Head of caudate nucleus (tissue), 42 donors: ENCODE measurements around the gene TEKT5.
"Not testable (repeated sequence)": the region's sequence is repeated elsewhere in the genome, so short reads cannot be mapped to it uniquely, and the experiment has no call there.

ENCODE experiments used
- DNase-seq, 42 donors: peaks; one replicate each; pipeline versions ENCODE4 v3.0.0 to v3.0.0-alpha.2; 2020 to 2021; ENCODE audit warnings: mixed read lengths in 7 of 42
- intact Hi-C: fragments of 100-400 bp; cut with DNase I; formaldehyde crosslinking; loops from one replicate; pipeline ENCODE4 v1.15.0; 2022

Gene TEKT5

GRCh38 chr16:10665166-10665565 lies 29.6 kb downstream of the TEKT5 start:
- DNase-seq, result no peak
- intact Hi-C loops, result no loop called here

GRCh38 chr16:10664720-10665126 lies 30.0 kb downstream of the TEKT5 start:
- DNase-seq, result no peak

GRCh38 chr16:10663744-10664143 lies 31.0 kb downstream of the TEKT5 start:
- intact Hi-C loops, result no loop called here

More at GRCh38 chr16:10664720-10665126, 30.0 kb downstream of the TEKT5 start:
- intact Hi-C loops, result no loop called here

GRCh38 chr16:10663146-10663545 lies 31.6 kb downstream of the TEKT5 start:
- intact Hi-C loops, result no loop called here
- DNase-seq, result no peak

More at GRCh38 chr16:10663744-10664143, 31.0 kb downstream of the TEKT5 start:
- no peak for DNase-seq

- intact Hi-C loops, result no loop called here
- no peak for DNase-seq
These were observed 32.5 kb downstream of the TEKT5 start for GRCh38 chr16:10662212-10662611.

- DNase-seq, result no peak
- intact Hi-C loops, result no loop called here
These were observed 33.0 kb downstream of the TEKT5 start for GRCh38 chr16:10661737-10662136.

- no peak for DNase-seq
- intact Hi-C loops, result no loop called here
These were observed 33.6 kb downstream of the TEKT5 start for GRCh38 chr16:10660950-10661635.

- intact Hi-C loops, result no loop called here
- DNase-seq, result no peak
These were observed 35.8 kb downstream of the TEKT5 start for GRCh38 chr16:10658943-10659342.

GRCh38 chr16:10657925-10658324 lies 36.8 kb downstream of the TEKT5 start:
- intact Hi-C loops, result no loop called here
- no peak for DNase-seq

GRCh38 chr16:10656618-10657017 lies 38.1 kb downstream of the TEKT5 start:
- intact Hi-C loops, result no loop called here
- no peak for DNase-seq

GRCh38 chr16:10655415-10655977 lies 39.2 kb downstream of the TEKT5 start:
- intact Hi-C loops, result no loop called here
- DNase-seq, result no peak

GRCh38 chr16:10654592-10655414 lies 39.9 kb downstream of the TEKT5 start:
- intact Hi-C loops, result no loop called here

GRCh38 chr16:10652730-10653590 lies 41.8 kb downstream of the TEKT5 start:
- no peak for DNase-seq
- intact Hi-C loops, result no loop called here

More at GRCh38 chr16:10654592-10655414, 39.9 kb downstream of the TEKT5 start:
- DNase-seq, result no peak

GRCh38 chr16:10649098-10649497 lies 45.6 kb downstream of the TEKT5 start:
- DNase-seq, result not testable (repeated sequence)

GRCh38 chr16:10647721-10648296 lies 46.9 kb downstream of the TEKT5 start:
- no peak for DNase-seq
- intact Hi-C loops, result no loop called here

More at GRCh38 chr16:10649098-10649497, 45.6 kb downstream of the TEKT5 start:
- intact Hi-C loops, result not testable (repeated sequence)

GRCh38 chr16:10647264-10647720 lies 47.4 kb downstream of the TEKT5 start:
- DNase-seq, result no peak
- intact Hi-C loops, result no loop called here

- no peak for DNase-seq
- intact Hi-C loops, result no loop called here
These were observed 48.0 kb downstream of the TEKT5 start for GRCh38 chr16:10646581-10647263.

GRCh38 chr16:10646228-10646580 lies 48.5 kb downstream of the TEKT5 start:
- no peak for DNase-seq
- intact Hi-C loops, result no loop called here
